GM12892 (cell line): ENCODE data around the gene PCCB.

Experiments
- POLR2A ChIP-seq: IDR thresholded peaks from 2 replicates; pipeline ENCODE4 v1.6.1; 2011; ENCODE audit warnings: low read depth, low read length, control low read depth
- POLR2AphosphoS5 ChIP-seq: IDR thresholded peaks from 2 replicates; pipeline ENCODE4 v1.6.1; 2011; ENCODE audit warnings: low read depth, low read length, control low read depth

GRCh38 chr3:136255672-136256406 lies 5.7 kb downstream of the PCCB start:
- TF ChIP-seq POLR2A (no peak), POLR2AphosphoS5 (no peak)
